GM12878 (cell line): ENCODE data around the gene FAM170B. TPM values are rescaled to one million over a fixed set of nuclear protein-coding genes. Genes with fewer than 3 reads are reported as not detected.

ENCODE experiments used
- ATAC-seq: fragments of 200-7000 bp; cut with Tn5 transposase; 3 replicates; pipeline ENCODE4 v1.9.1; 2020; ENCODE audit warnings: mild to moderate bottlenecking, moderate library complexity
- BruUV-seq: library from RNA; stranded (reverse); fragments of 400-500 nt; replicated peaks from 2 replicates; lab custom pipeline; 2021; lab: Mats Ljungman, UMichigan
- CTCF ChIA-PET: fragments of 300-600 bp; sonication (Branson Sonifier 250); formaldehyde crosslinking; extraction: SDS; loops from one replicate; lab custom pipeline; 2021; ENCODE audit warnings: inconsistent platforms; lab: Yijun Ruan, JAX
- POLR2A ChIA-PET: fragments of 350-600 bp; formaldehyde crosslinking; extraction: SDS; loops from one replicate; lab custom pipeline; 2021; ENCODE audit warnings: inconsistent platforms; lab: Charles Lee
- RAD21 ChIA-PET: fragments of 300-600 bp; sonication (Branson Sonifier 250); formaldehyde crosslinking; loops from one replicate; lab custom pipeline; 2023; ENCODE audit warnings: antibody characterized with exemption; ENCODE audit not compliant: unreplicated experiment; lab: Charles Lee
- SMC1A ChIA-PET: fragments of 300-600 bp; sonication (Branson Sonifier 250); formaldehyde crosslinking; loops from one replicate; lab custom pipeline; 2023; ENCODE audit not compliant: unreplicated experiment, uncharacterized antibody; lab: Charles Lee
- DNase-seq: peaks from one replicate; pipeline ENCODE4 v3.0.0-alpha.2; 2011; ENCODE audit warnings: low read depth, low spot score
- FAIRE-seq: peaks from 3 replicates; lab custom pipeline; 2011; peaks lifted over from hg19 to GRCh38; lab: Jason Lieb, UNC
- H2AFZ ChIP-seq: 2 replicates; pipeline ENCODE4 v1.6.0; 2011; ENCODE audit warnings: low read depth, low read length, control low read depth; ENCODE audit not compliant: control insufficient read depth
- H3K27ac ChIP-seq: 2 replicates; pipeline ENCODE4 v1.5.1; 2011; ENCODE audit warnings: control low read depth; ENCODE audit not compliant: control insufficient read depth, insufficient read depth
- H3K27me3 ChIP-seq, 2 experiments: replicated peaks in 1 of 2; 2 replicates each; pipeline versions ENCODE4 v1.6.0 to v1.6.1; 2011; ENCODE audit warnings: low read length in 1 of 2; ENCODE audit not compliant: control insufficient read depth in 2 of 2, insufficient read depth in 2 of 2
- H3K36me3 ChIP-seq, 2 experiments: 2 replicates each; pipeline ENCODE4 v1.5.1; 2011; ENCODE audit warnings: low read length in 1 of 2; ENCODE audit not compliant: control insufficient read depth in 2 of 2, insufficient read depth in 2 of 2
- H3K4me1 ChIP-seq: 2 replicates; pipeline ENCODE4 v1.6.1; 2011; ENCODE audit warnings: mild to moderate bottlenecking, low read length, moderate library complexity, mixed read lengths; ENCODE audit not compliant: control insufficient read depth, insufficient read depth
- H3K4me2 ChIP-seq: 2 replicates; pipeline ENCODE4 v1.6.0; 2011; ENCODE audit warnings: control low read depth; ENCODE audit not compliant: control insufficient read depth, insufficient read depth
- H3K4me3 ChIP-seq: fragments of 200-600 bp; sonication (generic); 2 replicates; pipeline ENCODE4 v1.5.1; 2016
- H3K79me2 ChIP-seq: 2 replicates; pipeline ENCODE4 v1.6.0; 2011; ENCODE audit warnings: low read length; ENCODE audit not compliant: control insufficient read depth, insufficient read depth
- H3K9ac ChIP-seq: 2 replicates; pipeline ENCODE4 v1.8.0; 2011; ENCODE audit warnings: low read length, control low read depth, mixed read lengths; ENCODE audit not compliant: control insufficient read depth, insufficient read depth
- H3K9me3 ChIP-seq: replicated peaks from 3 replicates; pipeline ENCODE4 v1.5.1; 2011; ENCODE audit warnings: mild to moderate bottlenecking, low read length; ENCODE audit not compliant: control insufficient read depth, insufficient read depth
- H4K20me1 ChIP-seq: 2 replicates; pipeline ENCODE4 v1.6.0; 2011; ENCODE audit not compliant: control insufficient read depth, insufficient read depth
- BMI1 ChIP-seq: fragments of 450-650 bp; IDR thresholded peaks from 2 replicates; pipeline ENCODE4 v1.6.1; 2016; ENCODE audit warnings: mild to moderate bottlenecking, moderate library complexity, borderline replicate concordance
- CHD1 ChIP-seq: IDR thresholded peaks from 2 replicates; pipeline ENCODE4 v1.6.1; 2012; ENCODE audit warnings: low read depth, low read length, improper control_type of control experiment
- CREM ChIP-seq: IDR thresholded peaks from 2 replicates; pipeline ENCODE4 v1.6.1; 2014; ENCODE audit warnings: antibody characterized with exemption, low read depth
- GABPA ChIP-seq: IDR thresholded peaks from 2 replicates; pipeline ENCODE4 v1.6.1; 2014; ENCODE audit warnings: antibody characterized with exemption, low read depth, mild to moderate bottlenecking, inconsistent platforms
- LARP7 ChIP-seq: fragments of 450-650 bp; IDR thresholded peaks from 2 replicates; pipeline ENCODE4 v1.6.1; 2017; ENCODE audit warnings: mild to moderate bottlenecking
- MXI1 ChIP-seq: fragments of 150-350 bp; IDR thresholded peaks from 2 replicates; pipeline ENCODE4 v1.6.1; 2011; ENCODE audit warnings: low read depth, mild to moderate bottlenecking, inconsistent platforms, low read length, improper control_type of control experiment
- NBN ChIP-seq: fragments of 450-650 bp; IDR thresholded peaks from 2 replicates; pipeline ENCODE4 v1.6.1; 2016
- RELA ChIP-seq: fragments of 450-650 bp; IDR thresholded peaks from 2 replicates; pipeline ENCODE4 v1.8.0; 2014; ENCODE audit warnings: borderline replicate concordance; ENCODE audit not compliant: partially characterized antibody
- STAT1 ChIP-seq: fragments of 450-650 bp; conservative IDR thresholded peaks from 2 replicates; pipeline ENCODE4 v1.6.1; 2014; ENCODE audit warnings: antibody characterized with exemption, mild to moderate bottlenecking
- SUZ12 ChIP-seq: fragments of 200-600 bp; sonication (generic); IDR thresholded peaks from one replicate; pipeline ENCODE4 v1.6.1; 2018; ENCODE audit warnings: antibody characterized with exemption, mild to moderate bottlenecking; ENCODE audit not compliant: unreplicated experiment
- TCF12 ChIP-seq: IDR thresholded peaks from 2 replicates; pipeline ENCODE4 v1.6.1; 2011; ENCODE audit warnings: low read depth, mild to moderate bottlenecking, low read length
- YBX1 ChIP-seq: fragments of 450-650 bp; IDR thresholded peaks from 2 replicates; pipeline ENCODE4 v1.6.1; 2016; ENCODE audit warnings: antibody characterized with exemption
- ZNF217 ChIP-seq: fragments of 450-650 bp; IDR thresholded peaks from 2 replicates; pipeline ENCODE4 v1.6.1; 2017; ENCODE audit warnings: antibody characterized with exemption, mild to moderate bottlenecking
- ZNF622 ChIP-seq: fragments of 450-650 bp; IDR thresholded peaks from 2 replicates; pipeline ENCODE4 v1.6.1; 2017; ENCODE audit warnings: mild to moderate bottlenecking, inconsistent platforms
- ZSCAN29 ChIP-seq: fragments of 450-650 bp; IDR thresholded peaks from 2 replicates; pipeline ENCODE4 v1.6.1; 2017; ENCODE audit warnings: mild to moderate bottlenecking, moderate library complexity
- WGBS: methylation state at CpG from one replicate; pipeline ENCODE4 v1.1.6; 2016; ENCODE audit warnings: low lambda C conversion rate; ENCODE audit not compliant: insufficient replicate concordance, insufficient coverage; ENCODE audit errors: missing lambda C conversion rate; 5-methylcytosine and 5-hydroxymethylcytosine counted together
- in situ Hi-C: fragments of 300-500 bp; cut with MboI; formaldehyde crosslinking; loops from 9 replicates; pipeline ENCODE4 v1.14.3; 2018; ENCODE audit warnings: mixed read lengths
- intact Hi-C: fragments of 100-400 bp; cut with micrococcal nuclease; formaldehyde crosslinking; loops from one replicate; pipeline ENCODE4 v1.14.2; 2022; ENCODE audit not compliant: unreplicated experiment
- polyA plus RNA-seq, 11 experiments: library from polyadenylated mRNA; depleted of rRNA in 4 of 11; unstranded in 6 of 11; stranded (reverse) in 5 of 11; fragments of >200 nt; fragmentation: Nextera tagmentation in 4 of 11; fragmentation: Illumina TruSeq in 1 of 11; extraction: Ambion mirVana in 4 of 11; extraction: Trizol in 1 of 11; gene quantifications; 1 replicate in 1 of 11; 2 replicates in 10 of 11; pipeline versions ENCODE4 v1.2.1 to v1.2.3, GENCODE V29; 2011 to 2016; ENCODE audit warnings: inconsistent platforms in 2 of 11, missing spikeins in 2 of 11, low read depth in 1 of 11
- total RNA-seq, 4 experiments: library from RNA; depleted of rRNA in 3 of 4; stranded (reverse); fragments of >200 nt in 3 of 4; fragmentation: Illumina TruSeq in 1 of 4; extraction: Trizol in 1 of 4; gene quantifications; 2 replicates each; pipeline versions ENCODE4 v1.2.1 to v1.2.3, GENCODE V29; 2013 to 2021
- TF ChIP-seq, protein P1 (sequence below): fragments of 450-650 bp; IDR thresholded peaks from 2 replicates; pipeline ENCODE4 v1.6.1; 2016; ENCODE audit warnings: mild to moderate bottlenecking

FAM170B gene
- total and polyA plus RNA-seq, 10 of the 15 experiments (the other 5 are each of a cell fraction or from before 2014, with no cell fraction given): not detected

DNA sequence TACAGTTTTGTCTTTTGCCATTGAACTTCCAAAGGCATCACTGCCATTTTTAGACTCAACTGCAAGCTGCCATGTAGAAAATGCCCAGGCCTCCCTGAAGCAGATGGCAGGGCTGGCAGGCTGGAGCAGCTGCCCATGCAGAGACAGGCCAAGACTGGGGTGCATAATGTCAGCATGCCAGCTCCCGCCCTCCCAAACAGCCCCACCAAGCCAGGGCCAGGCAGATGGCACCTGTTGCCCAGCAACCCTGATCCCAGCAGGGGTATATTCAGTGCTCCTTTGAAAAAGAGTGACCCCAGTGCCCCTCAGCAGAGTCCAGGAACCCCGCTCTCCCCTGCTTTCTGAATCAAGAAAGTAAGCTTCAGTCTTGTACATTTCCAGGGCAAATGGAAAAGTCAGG, 51.1 kb downstream of the FAM170B start:
- Histone ChIP-seq H3K79me2 (no peaks in the 10 kb centered on the region), H3K9ac (no peak overlapping the region), H3K27me3 (no peaks in the 10 kb centered on the region; a peak in 1 of 4 replicates), H3K4me3 (no peak overlapping the region), H2AFZ (no peak overlapping the region), H4K20me1 (no peaks in the 10 kb centered on the region), H3K4me2 (no peak overlapping the region), H3K36me3 (no peaks in the 10 kb centered on the region), H3K9me3 (peaks cover 2% of the 10 kb centered on the region; the same call in 1 of the 3 replicates), H3K4me1 (no peaks in the 10 kb centered on the region), H3K27ac (no peak overlapping the region)
- TF ChIP-seq ZSCAN29: no peak
- no peak for TF ChIP-seq ZNF217
- no peak for TF ChIP-seq RELA
- no peak for TF ChIP-seq NBN
- no peak for TF ChIP-seq CHD1
- no peak for TF ChIP-seq CREM
- TF ChIP-seq SUZ12: no peak
- no peak for TF ChIP-seq STAT1
- no peak for TF ChIP-seq LARP7
- no peak for TF ChIP-seq ZNF622
- no peak for TF ChIP-seq GABPA
- TF ChIP-seq, protein P1, sequence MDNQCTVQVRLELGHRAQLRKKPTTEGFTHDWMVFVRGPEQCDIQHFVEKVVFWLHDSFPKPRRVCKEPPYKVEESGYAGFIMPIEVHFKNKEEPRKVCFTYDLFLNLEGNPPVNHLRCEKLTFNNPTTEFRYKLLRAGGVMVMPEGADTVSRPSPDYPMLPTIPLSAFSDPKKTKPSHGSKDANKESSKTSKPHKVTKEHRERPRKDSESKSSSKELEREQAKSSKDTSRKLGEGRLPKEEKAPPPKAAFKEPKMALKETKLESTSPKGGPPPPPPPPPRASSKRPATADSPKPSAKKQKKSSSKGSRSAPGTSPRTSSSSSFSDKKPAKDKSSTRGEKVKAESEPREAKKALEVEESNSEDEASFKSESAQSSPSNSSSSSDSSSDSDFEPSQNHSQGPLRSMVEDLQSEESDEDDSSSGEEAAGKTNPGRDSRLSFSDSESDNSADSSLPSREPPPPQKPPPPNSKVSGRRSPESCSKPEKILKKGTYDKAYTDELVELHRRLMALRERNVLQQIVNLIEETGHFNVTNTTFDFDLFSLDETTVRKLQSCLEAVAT: no peak
- TF ChIP-seq BMI1: no peak
- TF ChIP-seq TCF12: no peak
- TF ChIP-seq MXI1: no peak
- TF ChIP-seq YBX1: no peak
- RAD21 ChIA-PET: interaction anchor here (1.2 kb wide), 1 partner anchor 69 kb away, joined by 3 read pairs; no protein-coding TSS in a partner anchor
- ATAC-seq: no peak
- in situ Hi-C loops (no loop called here), intact Hi-C loops (no loop called here)
- no peak for DNase-seq
- BruUV-seq: no TSS peak
- CTCF ChIA-PET: no interaction called here
- no peak for FAIRE-seq
- 41% methylated on average over 2 of the region's 2 CpGs for WGBS
- POLR2A ChIA-PET: no interaction called here
- SMC1A ChIA-PET: no interaction called here
